AG09309 (cell line): Measurements from ENCODE around the gene GRIN2C.
A peak's percentile ranks its signal among the peaks of the same experiment; 100 is the strongest.
"Not testable (repeated sequence)": the region's sequence is repeated elsewhere in the genome, so short reads cannot be mapped to it uniquely, and the experiment has no call there.

Experiments
- DNase-seq: peaks from one replicate; pipeline ENCODE4 v3.0.0-alpha.2; 2010; ENCODE audit warnings: low read depth
- H3K4me3 ChIP-seq: 2 replicates; pipeline ENCODE4 v1.5.1; 2011; ENCODE audit warnings: mild to moderate bottlenecking, low read depth, low read length, moderate library complexity; ENCODE audit not compliant: control insufficient read depth
- CTCF ChIP-seq: IDR thresholded peaks from 2 replicates; pipeline ENCODE4 v1.5.1; 2011; ENCODE audit warnings: mild to moderate bottlenecking, low read depth, low read length, inconsistent platforms; ENCODE audit not compliant: insufficient read depth, control insufficient read depth; ENCODE audit errors: missing control alignments

The GRIN2C gene

GRCh38 chr17:74873874-74874614 is 14.4 kb upstream of the GRIN2C start:
- DNase-seq = no peak
- H3K4me3 ChIP-seq = peak overlapping the region; percentile 77
- TF ChIP-seq CTCF = no peak

GRCh38 chr17:74873037-74873873 is 13.6 kb upstream of the GRIN2C start:
- TF ChIP-seq CTCF = no peak
- DNase-seq = peak; percentile 100
- peak overlapping the region; percentile 90 for H3K4me3 ChIP-seq

GRCh38 chr17:74872313-74873036 is 12.8 kb upstream of the GRIN2C start, which contains the start of gene FDXR:
TSS of gene FDXR (minus strand) at chr17:74872994. CDS start at chr17:74872944, 50 bp downstream.
- peak within 1 kb of the TSS; percentile 90 for H3K4me3 ChIP-seq
- TF ChIP-seq CTCF = no peak
- no peak for DNase-seq

- no peak for TF ChIP-seq CTCF
- DNase-seq = no peak
- H3K4me3 ChIP-seq = peak overlapping the region; percentile 90
Measured at GRCh38 chr17:74871356-74872076, 11.8 kb upstream of the GRIN2C start.

GRCh38 chr17:74870512-74870911 is 10.8 kb upstream of the GRIN2C start:
- TF ChIP-seq CTCF = no peak
- no peak for DNase-seq
- no peak overlapping the region for H3K4me3 ChIP-seq

- not testable (repeated sequence) for H3K4me3 ChIP-seq, DNase-seq
Measured at GRCh38 chr17:74870028-74870427, 10.3 kb upstream of the GRIN2C start.
